Mammary epithelial cell (primary cell): ENCODE data around the gene BSND.

Source experiments
- CTCF ChIP-seq, 2 donors: IDR thresholded peaks in 1 of 2; conservative IDR thresholded peaks in 1 of 2; 2 replicates each; pipeline ENCODE4 v1.5.1; 2011 to 2012; ENCODE audit warnings: inconsistent platforms in 2 of 2, low read length in 2 of 2, mild to moderate bottlenecking in 2 of 2, control low read depth in 1 of 2, low read depth in 1 of 2; ENCODE audit not compliant: insufficient read depth in 1 of 2; ENCODE audit errors: extremely low read depth in 1 of 2
- EZH2 ChIP-seq: IDR thresholded peaks from 2 replicates; pipeline ENCODE4 v1.6.1; 2012; ENCODE audit warnings: low read length, inconsistent platforms, borderline replicate concordance

DNA sequence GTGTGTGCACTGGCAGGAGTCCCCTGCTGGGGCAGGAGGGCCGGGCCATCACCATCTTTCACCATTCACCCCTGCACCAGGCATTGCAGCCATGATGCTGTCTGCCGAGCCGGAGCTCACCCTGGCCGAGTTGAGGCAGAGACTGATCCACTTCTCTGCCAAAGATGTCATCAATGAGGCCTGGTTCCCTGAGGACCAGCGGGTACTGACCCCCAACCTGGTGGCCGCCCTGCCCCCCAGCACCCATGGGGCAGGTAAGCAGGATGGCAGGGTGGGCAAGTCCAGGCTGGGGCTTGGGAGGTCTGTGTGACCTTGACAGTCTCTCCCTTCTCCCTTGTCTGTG is 59.2 kb downstream of the BSND start:
- TF ChIP-seq CTCF (conservative IDR thresholded peaks at IDR 0.05 in 1 of 2, IDR thresholded peaks at IDR 0.05 in 1 of 2; ENCODE audit: extremely low read depth in 1 of 2, insufficient read depth in 1 of 2, low read depth in 1 of 2, low read length in 2 of 2) (no peak), EZH2 (no peak)
